OCI-LY7 (cell line): ENCODE results near the gene DYNLT4.

ENCODE experiments used
- CTCF ChIP-seq: fragments of 200-600 bp; sonication (generic); conservative IDR thresholded peaks from 2 replicates; pipeline ENCODE4 v1.5.1; 2014; ENCODE audit warnings: mild to moderate bottlenecking, antibody characterized with exemption, low read length, moderate library complexity, mixed read lengths
- EZH2phosphoT487 ChIP-seq: fragments of 200-600 bp; sonication (generic); IDR thresholded peaks from 2 replicates; pipeline ENCODE4 v1.6.1; 2018; ENCODE audit warnings: low read depth, borderline replicate concordance, mild to moderate bottlenecking, mixed run types, antibody characterized with exemption, low read length, moderate library complexity, mixed read lengths

GRCh38 chr1:44822981-44823451, 15.9 kb upstream of the DYNLT4 start:
- TF ChIP-seq CTCF (no peak), EZH2phosphoT487 (no peak)
